Measurements from ENCODE around the gene PDZD8.

DNA sequence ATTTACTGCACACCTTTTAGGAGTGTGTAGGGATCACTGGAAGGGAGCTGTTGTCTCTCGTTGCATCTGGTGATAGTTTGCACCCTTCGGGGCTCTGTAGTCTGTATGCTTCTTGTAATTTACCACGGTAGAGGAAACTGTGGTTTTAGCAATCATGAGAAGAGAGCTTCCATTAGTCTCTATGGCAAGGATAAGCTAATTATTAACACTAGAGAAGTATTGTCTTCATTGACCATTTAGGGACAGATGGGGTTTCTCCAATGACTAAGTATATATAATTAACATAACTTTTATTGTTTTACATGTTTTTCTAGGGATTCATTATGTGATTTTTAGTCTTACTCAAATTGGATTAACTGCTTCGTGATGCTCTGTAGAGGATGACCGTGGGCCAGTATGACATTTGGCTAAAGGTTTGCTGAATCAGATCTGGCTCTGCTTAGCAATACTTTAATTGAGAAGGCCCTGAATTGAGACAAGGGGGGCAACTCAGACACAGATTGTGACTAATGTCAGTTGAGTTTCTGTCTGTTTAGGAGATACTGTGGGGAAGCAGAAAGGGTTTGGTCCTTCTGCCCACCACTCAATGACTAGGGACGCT, 125.6 kb downstream of the PDZD8 start:
- TF ChIP-seq POLR2AphosphoS5 (IDR thresholded peaks at IDR 0.05; ENCODE audit: low read depth, low read length) = no peak
- TF ChIP-seq POLR2A (IDR thresholded peaks at IDR 0.05; ENCODE audit: low read depth, low read length) = no peak
- TF ChIP-seq TAF1 (IDR thresholded peaks at IDR 0.05; ENCODE audit: low read depth, low read length) = no peak
- TF ChIP-seq PAX5 (IDR thresholded peaks at IDR 0.05; ENCODE audit: insufficient read depth, low read length, severe bottlenecking) = no peak
- no peak for TF ChIP-seq SPI1 (IDR thresholded peaks at IDR 0.05; ENCODE audit: low read depth, low read length)
- no peak for TF ChIP-seq POU2F2 (IDR thresholded peaks at IDR 0.05; ENCODE audit: low read depth, low read length)

Data from GM12891 (cell line).